Measurements from ENCODE around the gene INTS4. TPM values are rescaled to one million over a fixed set of nuclear protein-coding genes. Genes with fewer than 3 reads are reported as not detected.

The INTS4 gene
- total and polyA plus RNA-seq, 2 experiments from 2014 or later = 24.6 to 47.6 TPM

DNA sequence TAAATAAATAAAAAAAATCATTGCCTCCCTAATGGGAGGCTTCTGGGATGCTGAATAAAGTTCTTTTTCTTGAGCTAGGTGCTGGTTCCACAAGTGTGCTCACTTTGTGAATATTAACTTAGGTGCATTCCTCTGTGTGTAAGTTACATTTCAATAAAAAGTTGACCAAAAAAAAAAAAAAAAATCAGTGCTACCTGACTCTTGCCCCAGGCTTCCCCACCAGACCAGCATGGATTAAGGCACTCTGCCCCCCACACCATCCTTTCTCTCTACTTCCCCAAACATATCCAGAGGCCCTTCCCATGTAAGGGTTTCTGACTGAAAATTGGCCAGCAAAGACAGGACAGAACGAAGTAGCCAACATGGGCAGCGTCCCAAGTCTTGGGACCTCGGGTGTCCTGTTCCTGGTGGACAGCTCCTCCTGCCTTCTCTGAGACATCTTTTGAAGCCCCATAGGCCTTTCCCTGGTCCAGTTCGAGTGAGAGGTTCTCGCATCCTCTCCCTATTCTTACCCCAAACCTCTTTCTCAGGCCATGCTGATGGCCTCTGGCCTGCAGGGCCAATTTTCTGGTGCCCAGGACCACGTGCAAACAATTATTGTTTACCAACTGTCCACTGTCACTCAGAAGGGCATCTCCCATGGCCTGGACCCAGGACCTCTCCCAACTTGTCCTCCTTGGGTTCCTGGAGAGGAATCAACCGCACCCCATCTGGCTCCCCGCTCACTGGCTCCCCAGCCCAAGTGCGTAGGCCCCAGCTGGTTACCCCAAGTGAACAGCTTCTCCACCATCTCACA lies 43.6 kb upstream of the INTS4 start:
- Mint-ChIP-seq H3K36me3 (ENCODE audit: low read depth) (no peaks in the 10 kb centered on the region), H3K9me3 (no peaks in the 10 kb centered on the region), H3K4me3 (no peak overlapping the region), H3K27ac (no peak overlapping the region), H3K27me3 (ENCODE audit: insufficient read depth, low read depth, poor library complexity) (peaks cover 4% of the 10 kb centered on the region), H3K4me1 (peaks cover 19% of the 10 kb centered on the region)
- Histone ChIP-seq H3F3A (replicated peaks; ENCODE audit: low read depth) (no peaks in the 10 kb centered on the region), H3K27me3 (ENCODE audit: insufficient read depth) (no peaks in the 10 kb centered on the region), H3K27ac (ENCODE audit: low read depth) (no peak overlapping the region), H3K36me3 (ENCODE audit: insufficient read depth) (no peaks in the 10 kb centered on the region), H3K9me2 (ENCODE audit: insufficient read depth) (peaks cover 6% of the 10 kb centered on the region; the same call in 1 of the 2 replicates), H3K4me2 (no peak overlapping the region), H3K4me1 (ENCODE audit: insufficient read depth) (peaks cover 3% of the 10 kb centered on the region), H3K4me3 (no peak overlapping the region), H4K20me1 (replicated peaks; ENCODE audit: insufficient read depth) (no peaks in the 10 kb centered on the region), H3K79me2 (replicated peaks; ENCODE audit: insufficient read depth) (no peaks in the 10 kb centered on the region), H2AFZ (no peak overlapping the region)
- TF ChIP-seq CREB1 (CRISPR knock-in tag; IDR thresholded peaks at IDR 0.05; ENCODE audit: low read depth) (no peak), ZNF331 (CRISPR knock-in tag; IDR thresholded peaks at IDR 0.05; ENCODE audit: low read depth) (no peak), STAT1 (IDR thresholded peaks at IDR 0.05; ENCODE audit: unreplicated experiment) (no peak), EZH2phosphoT487 (IDR thresholded peaks at IDR 0.05; ENCODE audit: unreplicated experiment) (no peak), POLR2AphosphoS5 (IDR thresholded peaks at IDR 0.05; ENCODE audit: low read depth) (no peak), EZH2 (IDR thresholded peaks at IDR 0.05; ENCODE audit: low read depth, unreplicated experiment) (no peak), NANOG (IDR thresholded peaks at IDR 0.05; ENCODE audit: borderline replicate concordance) (no peak), JUNB (IDR thresholded peaks at IDR 0.05; ENCODE audit: unreplicated experiment) (no peak)
- TF ChIP-seq, protein P1, sequence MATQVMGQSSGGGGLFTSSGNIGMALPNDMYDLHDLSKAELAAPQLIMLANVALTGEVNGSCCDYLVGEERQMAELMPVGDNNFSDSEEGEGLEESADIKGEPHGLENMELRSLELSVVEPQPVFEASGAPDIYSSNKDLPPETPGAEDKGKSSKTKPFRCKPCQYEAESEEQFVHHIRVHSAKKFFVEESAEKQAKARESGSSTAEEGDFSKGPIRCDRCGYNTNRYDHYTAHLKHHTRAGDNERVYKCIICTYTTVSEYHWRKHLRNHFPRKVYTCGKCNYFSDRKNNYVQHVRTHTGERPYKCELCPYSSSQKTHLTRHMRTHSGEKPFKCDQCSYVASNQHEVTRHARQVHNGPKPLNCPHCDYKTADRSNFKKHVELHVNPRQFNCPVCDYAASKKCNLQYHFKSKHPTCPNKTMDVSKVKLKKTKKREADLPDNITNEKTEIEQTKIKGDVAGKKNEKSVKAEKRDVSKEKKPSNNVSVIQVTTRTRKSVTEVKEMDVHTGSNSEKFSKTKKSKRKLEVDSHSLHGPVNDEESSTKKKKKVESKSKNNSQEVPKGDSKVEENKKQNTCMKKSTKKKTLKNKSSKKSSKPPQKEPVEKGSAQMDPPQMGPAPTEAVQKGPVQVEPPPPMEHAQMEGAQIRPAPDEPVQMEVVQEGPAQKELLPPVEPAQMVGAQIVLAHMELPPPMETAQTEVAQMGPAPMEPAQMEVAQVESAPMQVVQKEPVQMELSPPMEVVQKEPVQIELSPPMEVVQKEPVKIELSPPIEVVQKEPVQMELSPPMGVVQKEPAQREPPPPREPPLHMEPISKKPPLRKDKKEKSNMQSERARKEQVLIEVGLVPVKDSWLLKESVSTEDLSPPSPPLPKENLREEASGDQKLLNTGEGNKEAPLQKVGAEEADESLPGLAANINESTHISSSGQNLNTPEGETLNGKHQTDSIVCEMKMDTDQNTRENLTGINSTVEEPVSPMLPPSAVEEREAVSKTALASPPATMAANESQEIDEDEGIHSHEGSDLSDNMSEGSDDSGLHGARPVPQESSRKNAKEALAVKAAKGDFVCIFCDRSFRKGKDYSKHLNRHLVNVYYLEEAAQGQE (IDR thresholded peaks at IDR 0.05; ENCODE audit: unreplicated experiment) = no peak
- TF ChIP-seq, protein P2, sequence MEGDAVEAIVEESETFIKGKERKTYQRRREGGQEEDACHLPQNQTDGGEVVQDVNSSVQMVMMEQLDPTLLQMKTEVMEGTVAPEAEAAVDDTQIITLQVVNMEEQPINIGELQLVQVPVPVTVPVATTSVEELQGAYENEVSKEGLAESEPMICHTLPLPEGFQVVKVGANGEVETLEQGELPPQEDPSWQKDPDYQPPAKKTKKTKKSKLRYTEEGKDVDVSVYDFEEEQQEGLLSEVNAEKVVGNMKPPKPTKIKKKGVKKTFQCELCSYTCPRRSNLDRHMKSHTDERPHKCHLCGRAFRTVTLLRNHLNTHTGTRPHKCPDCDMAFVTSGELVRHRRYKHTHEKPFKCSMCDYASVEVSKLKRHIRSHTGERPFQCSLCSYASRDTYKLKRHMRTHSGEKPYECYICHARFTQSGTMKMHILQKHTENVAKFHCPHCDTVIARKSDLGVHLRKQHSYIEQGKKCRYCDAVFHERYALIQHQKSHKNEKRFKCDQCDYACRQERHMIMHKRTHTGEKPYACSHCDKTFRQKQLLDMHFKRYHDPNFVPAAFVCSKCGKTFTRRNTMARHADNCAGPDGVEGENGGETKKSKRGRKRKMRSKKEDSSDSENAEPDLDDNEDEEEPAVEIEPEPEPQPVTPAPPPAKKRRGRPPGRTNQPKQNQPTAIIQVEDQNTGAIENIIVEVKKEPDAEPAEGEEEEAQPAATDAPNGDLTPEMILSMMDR (conservative IDR thresholded peaks at IDR 0.05; ENCODE audit: low read depth in 2 of 2) = no peak
- TF ChIP-seq, protein P3, sequence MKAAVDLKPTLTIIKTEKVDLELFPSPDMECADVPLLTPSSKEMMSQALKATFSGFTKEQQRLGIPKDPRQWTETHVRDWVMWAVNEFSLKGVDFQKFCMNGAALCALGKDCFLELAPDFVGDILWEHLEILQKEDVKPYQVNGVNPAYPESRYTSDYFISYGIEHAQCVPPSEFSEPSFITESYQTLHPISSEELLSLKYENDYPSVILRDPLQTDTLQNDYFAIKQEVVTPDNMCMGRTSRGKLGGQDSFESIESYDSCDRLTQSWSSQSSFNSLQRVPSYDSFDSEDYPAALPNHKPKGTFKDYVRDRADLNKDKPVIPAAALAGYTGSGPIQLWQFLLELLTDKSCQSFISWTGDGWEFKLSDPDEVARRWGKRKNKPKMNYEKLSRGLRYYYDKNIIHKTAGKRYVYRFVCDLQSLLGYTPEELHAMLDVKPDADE (IDR thresholded peaks at IDR 0.05) = no peak
- ATAC-seq = no peak
- no peak for DNase-seq (ENCODE audit: low spot score)

Measured in GM23338 (cell line).